ENCODE measurements around the gene ANKRD29.

- no peak for TF ChIP-seq CTCF (IDR thresholded peaks at IDR 0.05; ENCODE audit: insufficient read depth, low read length)
- no peak for TF ChIP-seq POLR2AphosphoS5 (IDR thresholded peaks at IDR 0.05; ENCODE audit: low read depth)
- TF ChIP-seq, protein P1, sequence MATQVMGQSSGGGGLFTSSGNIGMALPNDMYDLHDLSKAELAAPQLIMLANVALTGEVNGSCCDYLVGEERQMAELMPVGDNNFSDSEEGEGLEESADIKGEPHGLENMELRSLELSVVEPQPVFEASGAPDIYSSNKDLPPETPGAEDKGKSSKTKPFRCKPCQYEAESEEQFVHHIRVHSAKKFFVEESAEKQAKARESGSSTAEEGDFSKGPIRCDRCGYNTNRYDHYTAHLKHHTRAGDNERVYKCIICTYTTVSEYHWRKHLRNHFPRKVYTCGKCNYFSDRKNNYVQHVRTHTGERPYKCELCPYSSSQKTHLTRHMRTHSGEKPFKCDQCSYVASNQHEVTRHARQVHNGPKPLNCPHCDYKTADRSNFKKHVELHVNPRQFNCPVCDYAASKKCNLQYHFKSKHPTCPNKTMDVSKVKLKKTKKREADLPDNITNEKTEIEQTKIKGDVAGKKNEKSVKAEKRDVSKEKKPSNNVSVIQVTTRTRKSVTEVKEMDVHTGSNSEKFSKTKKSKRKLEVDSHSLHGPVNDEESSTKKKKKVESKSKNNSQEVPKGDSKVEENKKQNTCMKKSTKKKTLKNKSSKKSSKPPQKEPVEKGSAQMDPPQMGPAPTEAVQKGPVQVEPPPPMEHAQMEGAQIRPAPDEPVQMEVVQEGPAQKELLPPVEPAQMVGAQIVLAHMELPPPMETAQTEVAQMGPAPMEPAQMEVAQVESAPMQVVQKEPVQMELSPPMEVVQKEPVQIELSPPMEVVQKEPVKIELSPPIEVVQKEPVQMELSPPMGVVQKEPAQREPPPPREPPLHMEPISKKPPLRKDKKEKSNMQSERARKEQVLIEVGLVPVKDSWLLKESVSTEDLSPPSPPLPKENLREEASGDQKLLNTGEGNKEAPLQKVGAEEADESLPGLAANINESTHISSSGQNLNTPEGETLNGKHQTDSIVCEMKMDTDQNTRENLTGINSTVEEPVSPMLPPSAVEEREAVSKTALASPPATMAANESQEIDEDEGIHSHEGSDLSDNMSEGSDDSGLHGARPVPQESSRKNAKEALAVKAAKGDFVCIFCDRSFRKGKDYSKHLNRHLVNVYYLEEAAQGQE (IDR thresholded peaks at IDR 0.05; ENCODE audit: insufficient replicate concordance, low read depth): no peak
- TF ChIP-seq SPI1 (IDR thresholded peaks at IDR 0.05; ENCODE audit: borderline replicate concordance, low read depth): no peak
These were observed 31.1 kb upstream of the ANKRD29 start for GRCh38 chr18:23693846-23694245.

All from HL-60 (cell line).